GM19351 (cell line): ENCODE measurements around the gene SIRT7.

Experiments used
- ATAC-seq: cut with Tn5 transposase; IDR thresholded peaks from one replicate; pipeline ENCODE4 v1.9.1; 2021; ENCODE audit warnings: mild to moderate bottlenecking, moderate library complexity; ENCODE audit not compliant: unreplicated experiment

The SIRT7 gene

GRCh38 chr17:81906476-81907218, 11.3 kb downstream of the SIRT7 start:
- no peak for ATAC-seq

- no peak for ATAC-seq
These were observed 12.0 kb downstream of the SIRT7 start for GRCh38 chr17:81905993-81906392.

- no peak for ATAC-seq
These were observed 12.5 kb downstream of the SIRT7 start for GRCh38 chr17:81905424-81905875.

- no peak for ATAC-seq
These were observed 13.2 kb downstream of the SIRT7 start for GRCh38 chr17:81904600-81905423.

- ATAC-seq, result no peak
These were observed 13.9 kb downstream of the SIRT7 start for GRCh38 chr17:81903896-81904599.

- no peak for ATAC-seq
These were observed 14.6 kb downstream of the SIRT7 start for GRCh38 chr17:81903415-81903831.

- no peak for ATAC-seq
These were observed 15.1 kb downstream of the SIRT7 start for GRCh38 chr17:81902653-81903414.

- no peak for ATAC-seq
These were observed 15.8 kb downstream of the SIRT7 start, which contains the start of gene NPB for GRCh38 chr17:81902023-81902652. Gene NPB, plus strand, starts transcription at chr17:81902238. Its CDS starts 40 bp downstream, at chr17:81902278.

GRCh38 chr17:81901167-81902022, 16.6 kb downstream of the SIRT7 start:
- ATAC-seq, result no peak

- ATAC-seq, result no peak
These were observed 17.7 kb downstream of the SIRT7 start for GRCh38 chr17:81900181-81900820.

- no peak for ATAC-seq
These were observed 18.3 kb downstream of the SIRT7 start for GRCh38 chr17:81899514-81900166.

- ATAC-seq, result no peak
These were observed 19.1 kb downstream of the SIRT7 start for GRCh38 chr17:81898885-81899284.

GRCh38 chr17:81898029-81898866, 19.7 kb downstream of the SIRT7 start:
- ATAC-seq, result no peak

- ATAC-seq, result no peak
These were observed 22.6 kb downstream of the SIRT7 start for GRCh38 chr17:81895400-81895799.

GRCh38 chr17:81891303-81891552, 26.7 kb downstream of the SIRT7 start:
- ATAC-seq, result peak; percentile 2

GRCh38 chr17:81890447-81891302, 27.3 kb downstream of the SIRT7 start:
- ATAC-seq, result no peak

- no peak for ATAC-seq
These were observed 28.4 kb downstream of the SIRT7 start for GRCh38 chr17:81889602-81890001.
